ENCODE results near the gene PCDHGA4.
"Not testable (repeated sequence)": the region's sequence is repeated elsewhere in the genome, so short reads cannot be mapped to it uniquely, and the experiment has no call there.

Gene PCDHGA4

DNA sequence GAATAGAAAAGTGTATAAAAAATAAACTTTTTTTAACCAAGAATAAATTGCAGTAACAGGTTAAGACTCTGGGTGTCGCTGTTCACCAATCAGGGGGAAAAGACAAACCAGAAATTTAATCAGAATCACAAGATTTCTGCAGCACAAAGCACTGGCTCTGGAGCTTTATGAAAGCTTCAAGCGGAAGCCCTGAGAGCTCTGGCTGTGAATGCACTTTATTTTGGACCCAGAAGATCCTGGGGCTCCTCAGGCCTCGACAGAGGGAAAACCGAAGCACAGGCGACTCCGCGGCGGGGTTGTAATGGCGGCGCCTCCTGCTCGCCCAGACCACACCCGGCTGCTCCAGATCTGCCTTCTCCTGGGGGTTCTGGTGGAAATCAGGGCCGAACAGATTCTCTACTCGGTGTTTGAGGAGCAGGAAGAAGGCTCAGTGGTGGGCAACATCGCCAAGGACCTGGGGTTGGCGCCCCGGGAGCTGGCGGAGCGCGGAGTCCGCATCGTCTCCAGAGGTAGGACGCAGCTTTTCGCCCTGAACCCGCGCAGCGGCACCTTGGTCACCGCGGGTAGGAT lies at the start of gene PCDHGA4:
Gene PCDHGA4, plus strand, starts transcription at position 122 of the 570 bp plus-strand sequence. Its CDS starts 87 bp downstream, at position 209.
- DNase-seq: no peak

DNA sequence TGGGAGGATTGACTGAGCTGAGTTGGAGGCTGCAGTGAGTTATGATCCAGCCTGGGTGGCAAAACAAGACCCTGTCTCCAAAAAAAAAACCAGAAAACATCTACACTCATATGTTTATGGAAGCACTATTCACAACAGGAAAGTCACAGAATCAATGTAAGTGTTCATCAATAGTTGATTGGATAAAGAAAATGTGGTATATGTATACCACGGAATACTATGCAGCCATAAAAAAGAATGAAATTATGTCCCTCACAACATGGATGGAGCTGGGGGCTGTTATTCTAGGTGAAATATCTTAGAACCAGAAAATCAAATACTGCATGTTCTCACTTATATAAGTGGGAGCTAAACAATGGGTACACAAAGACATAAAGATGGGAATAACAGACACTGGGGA lies 48.2 kb upstream of the PCDHGA4 start:
- DNase-seq: no peak

DNA sequence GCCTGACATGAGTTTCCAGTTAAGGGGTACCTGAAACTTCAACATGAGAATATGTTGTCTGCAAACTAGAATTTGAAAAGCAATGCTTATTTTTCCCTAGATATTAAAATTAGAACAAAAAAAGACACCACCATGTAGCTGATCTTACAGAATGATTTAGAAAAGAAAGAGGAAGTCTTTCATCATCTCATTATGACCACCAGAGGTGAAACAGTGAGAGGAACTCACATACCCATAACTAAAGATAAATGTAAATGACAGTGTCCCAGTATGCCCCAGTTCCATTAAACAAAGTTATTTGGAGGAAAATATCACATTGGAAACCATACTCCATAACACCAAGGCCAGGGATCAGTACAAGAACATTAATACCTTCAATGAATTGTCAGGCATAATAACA lies 41.1 kb upstream of the PCDHGA4 start:
- DNase-seq: peak; percentile 28

DNA sequence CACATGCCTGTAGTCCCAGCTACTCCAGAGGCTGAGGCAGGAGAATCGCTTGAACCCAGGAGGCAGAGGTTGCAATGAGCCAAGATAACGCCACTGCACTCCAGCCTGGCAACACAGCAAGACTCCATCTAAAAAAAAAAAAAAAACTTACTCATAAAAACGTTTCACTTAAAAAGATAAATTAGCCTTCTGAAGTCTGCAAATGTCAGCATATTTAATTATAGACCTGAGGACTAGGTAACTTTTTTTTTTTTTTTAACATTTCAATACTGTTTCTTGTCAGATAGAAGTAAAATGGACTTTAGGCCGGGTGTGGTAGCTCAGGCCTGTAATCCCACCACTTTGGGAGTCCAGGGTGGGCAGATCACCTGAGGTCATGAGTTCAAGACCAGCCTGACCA lies 37.9 kb upstream of the PCDHGA4 start:
- not testable (repeated sequence) for DNase-seq

DNA sequence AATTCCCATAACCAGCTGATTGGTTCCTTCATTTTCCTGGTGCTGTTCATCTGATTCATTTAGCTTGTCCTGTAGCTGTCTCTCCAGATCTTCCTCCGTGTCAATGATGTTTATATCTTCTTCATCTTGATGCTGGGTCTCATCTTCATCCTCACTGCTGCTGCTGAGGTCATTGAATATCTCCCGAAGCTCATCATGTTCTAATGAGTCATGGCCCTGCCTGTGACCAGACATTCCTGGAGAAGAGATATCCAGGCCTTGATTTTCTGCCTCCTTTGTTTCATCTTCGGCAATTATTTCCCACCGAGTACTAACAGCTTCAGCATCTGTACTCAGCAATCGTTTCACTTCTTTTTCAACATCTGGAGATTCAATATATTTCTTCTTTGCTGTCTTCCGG lies 35.6 kb upstream of the PCDHGA4 start:
- DNase-seq: no peak

DNA sequence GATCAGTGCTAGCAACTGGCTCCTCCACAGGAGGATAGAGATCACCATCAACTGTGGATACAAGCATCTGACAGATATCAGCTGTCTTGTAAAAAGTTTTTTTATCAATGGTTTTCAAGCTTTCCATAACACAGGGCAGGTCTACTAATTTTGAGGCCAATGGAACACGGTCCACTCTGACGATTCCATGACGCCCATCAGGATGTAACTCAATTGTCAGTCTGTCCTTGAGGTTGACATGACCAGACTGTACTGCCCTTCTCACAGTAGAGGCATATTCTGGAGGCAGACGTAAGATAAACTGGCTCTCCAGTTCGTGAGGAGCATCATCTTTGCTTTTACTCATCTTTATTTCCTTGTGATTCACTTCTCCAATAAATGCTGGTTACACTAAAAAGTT lies 35.1 kb upstream of the PCDHGA4 start:
- no peak for DNase-seq

DNA sequence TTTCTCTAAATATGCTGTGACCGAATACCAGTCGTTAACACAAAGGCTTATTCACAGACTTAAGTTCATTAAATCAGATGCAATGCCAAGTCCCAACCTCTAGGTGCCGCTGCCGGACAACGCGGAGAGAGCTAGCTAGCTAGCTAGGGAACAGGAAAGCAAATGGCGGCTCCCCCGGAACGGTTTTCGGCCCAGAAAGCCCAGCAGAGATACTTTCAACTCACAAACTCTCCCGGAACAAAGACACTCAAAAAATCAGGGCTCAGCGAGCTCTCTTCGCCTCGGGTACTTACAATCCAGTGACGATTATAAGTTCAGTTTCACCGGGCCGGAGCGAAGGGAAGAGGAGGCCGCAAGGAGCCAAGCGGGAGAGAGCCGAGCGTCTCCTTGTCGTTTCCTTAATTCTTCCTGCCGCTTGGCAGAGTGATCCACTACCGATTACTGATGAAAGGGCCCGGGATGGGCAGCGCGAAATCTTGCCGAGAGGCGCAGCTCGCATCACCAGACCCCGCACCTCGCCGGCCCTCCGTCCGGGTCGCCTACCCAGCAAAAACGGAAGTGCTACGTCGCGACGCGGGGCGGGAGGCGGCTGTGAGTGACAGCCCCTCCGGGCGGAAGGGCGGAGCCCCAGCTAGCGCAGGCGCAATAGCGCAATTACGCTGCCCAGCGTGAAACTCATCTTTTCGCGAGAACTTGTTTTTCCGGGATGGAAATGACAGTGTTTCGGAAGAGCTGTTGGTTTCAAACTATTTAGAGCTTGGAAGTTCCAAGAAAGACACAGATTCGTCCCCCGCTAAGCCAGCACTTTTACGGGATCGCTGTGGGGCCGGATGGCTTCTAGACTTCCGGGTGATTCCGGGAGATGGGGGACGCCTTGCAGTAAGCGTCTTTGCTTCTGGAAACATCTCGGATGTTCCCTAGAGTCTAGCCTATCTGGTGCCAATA lies 34.3 kb upstream of the PCDHGA4 start, which contains the start of gene TAF7:
Gene TAF7, minus strand, starts transcription at position 560 of the 945 bp plus-strand sequence. CDS start 740 bp downstream, outside the sequence.
- peak; percentile 97 for DNase-seq

DNA sequence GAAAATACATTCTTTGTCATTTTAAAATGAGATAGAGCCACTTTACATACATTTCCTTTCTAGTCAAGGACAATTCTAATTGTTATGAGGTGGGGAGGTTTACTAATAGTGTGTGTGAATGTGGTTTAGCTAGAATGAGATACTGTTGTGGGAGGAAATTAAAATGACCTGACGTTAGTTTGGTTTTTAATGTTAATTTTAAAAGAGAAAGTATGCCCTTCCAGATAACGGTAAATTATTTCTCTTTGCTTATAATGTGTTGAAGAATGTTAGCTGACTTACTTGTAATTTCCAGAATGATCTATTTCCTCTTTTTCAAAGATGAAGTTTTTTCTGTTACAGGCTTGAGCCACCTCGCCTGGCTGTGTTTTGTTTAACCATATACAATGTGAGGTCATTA lies 32.6 kb upstream of the PCDHGA4 start:
- no peak for DNase-seq

DNA sequence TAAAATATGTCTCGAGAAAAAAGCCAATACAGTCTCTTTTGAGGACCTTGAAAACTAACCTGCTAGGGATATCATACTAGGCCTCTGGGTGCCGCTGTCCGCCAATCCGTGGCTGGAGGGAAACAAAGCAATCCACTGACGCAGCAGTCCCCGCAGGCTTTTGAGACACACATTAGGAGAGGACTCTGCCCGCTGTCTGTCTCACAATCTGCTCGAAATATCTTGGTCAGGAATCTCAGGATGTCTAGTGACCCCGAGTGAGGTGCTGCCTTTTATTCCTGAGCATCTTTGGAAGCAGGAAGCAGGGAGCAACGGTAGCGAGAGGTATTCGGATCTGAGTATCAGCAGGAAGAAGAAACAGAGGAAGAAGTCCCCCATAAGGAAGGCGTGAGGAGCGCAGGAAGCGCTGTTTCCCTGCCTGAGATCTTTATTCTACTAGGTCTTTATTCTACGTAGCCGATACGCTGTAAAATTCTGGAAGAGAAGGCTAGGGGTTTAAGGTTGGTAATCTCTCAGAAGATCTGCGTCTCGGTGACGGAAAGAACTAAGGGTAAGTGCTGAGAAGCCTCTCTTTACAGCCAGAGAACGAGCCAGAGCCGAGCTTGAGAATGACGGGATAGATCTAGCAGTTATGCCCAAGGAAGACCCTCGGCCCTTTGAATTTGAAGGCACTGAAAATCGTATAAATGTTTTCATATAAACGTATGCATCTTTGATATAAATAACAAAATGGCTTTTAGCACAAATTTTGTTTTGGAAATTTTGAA lies 28.6 kb upstream of the PCDHGA4 start:
- peak; percentile 46 for DNase-seq

DNA sequence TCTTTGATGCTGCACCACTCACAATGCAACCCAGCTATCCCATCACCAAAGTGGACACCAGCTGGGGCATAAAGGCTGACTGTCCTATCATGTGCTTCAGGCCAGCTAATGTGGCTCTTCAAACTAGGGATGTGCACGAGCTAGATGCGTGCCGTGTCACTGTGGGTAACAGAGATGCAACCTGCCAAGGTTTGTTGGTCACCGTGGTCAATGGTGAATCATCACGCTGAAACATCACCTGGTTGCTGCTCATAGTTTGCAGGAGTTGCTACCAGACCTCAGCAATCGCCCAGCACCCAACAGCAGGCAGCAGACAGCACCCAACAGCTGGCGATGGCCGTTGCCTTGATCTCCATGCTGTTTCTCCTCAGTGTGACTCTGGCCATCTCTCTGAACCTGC lies 26.6 kb upstream of the PCDHGA4 start:
- DNase-seq: no peak

DNA sequence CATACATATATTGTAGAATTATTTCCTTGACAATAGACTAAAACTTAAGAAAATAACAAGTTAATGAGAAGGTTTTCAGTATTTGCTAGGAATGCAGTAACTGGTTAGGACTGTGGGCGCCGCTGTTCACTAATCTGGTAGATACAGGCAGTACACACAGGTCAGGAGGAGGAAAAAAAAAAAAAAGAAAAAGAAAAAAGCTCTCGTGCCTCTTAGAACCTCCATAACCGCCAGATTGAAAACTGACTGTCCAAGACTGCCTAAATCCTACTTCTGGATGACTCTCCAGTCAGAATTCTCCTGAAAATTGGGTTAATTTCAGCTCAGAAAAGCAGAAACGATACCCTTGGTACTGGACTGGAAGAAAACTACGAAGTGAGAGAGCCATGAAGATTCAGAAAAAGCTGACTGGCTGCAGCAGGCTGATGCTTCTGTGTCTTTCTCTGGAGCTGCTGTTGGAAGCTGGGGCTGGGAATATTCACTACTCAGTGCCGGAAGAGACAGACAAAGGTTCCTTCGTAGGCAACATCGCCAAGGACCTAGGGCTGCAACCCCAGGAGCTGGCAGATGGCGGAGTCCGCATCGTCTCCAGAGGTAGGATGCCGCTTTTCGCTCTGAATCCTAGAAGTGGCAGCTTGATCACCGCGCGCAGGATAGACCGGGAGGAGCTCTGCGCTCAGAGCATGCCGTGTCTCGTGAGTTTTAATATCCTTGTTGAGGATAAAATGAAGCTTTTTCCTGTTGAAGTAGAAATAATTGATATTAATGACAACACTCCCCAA lies 24.3 kb upstream of the PCDHGA4 start, which contains the start of gene PCDHGA1:
Gene PCDHGA1, plus strand, starts transcription at position 216 of the 782 bp plus-strand sequence.
- DNase-seq: peak; percentile 40

DNA sequence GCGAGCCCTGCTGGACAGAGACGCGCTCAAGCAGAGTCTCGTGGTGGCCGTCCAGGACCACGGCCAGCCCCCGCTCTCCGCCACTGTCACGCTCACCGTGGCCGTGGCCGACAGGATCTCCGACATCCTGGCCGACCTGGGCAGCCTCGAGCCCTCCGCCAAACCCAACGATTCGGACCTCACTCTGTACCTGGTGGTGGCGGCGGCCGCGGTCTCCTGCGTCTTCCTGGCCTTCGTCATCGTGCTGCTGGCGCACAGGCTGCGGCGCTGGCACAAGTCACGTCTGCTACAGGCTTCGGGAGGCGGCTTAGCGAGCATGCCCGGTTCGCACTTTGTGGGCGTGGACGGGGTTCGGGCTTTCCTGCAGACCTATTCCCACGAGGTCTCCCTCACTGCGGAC lies 22.2 kb upstream of the PCDHGA4 start:
- DNase-seq: not testable (repeated sequence)

DNA sequence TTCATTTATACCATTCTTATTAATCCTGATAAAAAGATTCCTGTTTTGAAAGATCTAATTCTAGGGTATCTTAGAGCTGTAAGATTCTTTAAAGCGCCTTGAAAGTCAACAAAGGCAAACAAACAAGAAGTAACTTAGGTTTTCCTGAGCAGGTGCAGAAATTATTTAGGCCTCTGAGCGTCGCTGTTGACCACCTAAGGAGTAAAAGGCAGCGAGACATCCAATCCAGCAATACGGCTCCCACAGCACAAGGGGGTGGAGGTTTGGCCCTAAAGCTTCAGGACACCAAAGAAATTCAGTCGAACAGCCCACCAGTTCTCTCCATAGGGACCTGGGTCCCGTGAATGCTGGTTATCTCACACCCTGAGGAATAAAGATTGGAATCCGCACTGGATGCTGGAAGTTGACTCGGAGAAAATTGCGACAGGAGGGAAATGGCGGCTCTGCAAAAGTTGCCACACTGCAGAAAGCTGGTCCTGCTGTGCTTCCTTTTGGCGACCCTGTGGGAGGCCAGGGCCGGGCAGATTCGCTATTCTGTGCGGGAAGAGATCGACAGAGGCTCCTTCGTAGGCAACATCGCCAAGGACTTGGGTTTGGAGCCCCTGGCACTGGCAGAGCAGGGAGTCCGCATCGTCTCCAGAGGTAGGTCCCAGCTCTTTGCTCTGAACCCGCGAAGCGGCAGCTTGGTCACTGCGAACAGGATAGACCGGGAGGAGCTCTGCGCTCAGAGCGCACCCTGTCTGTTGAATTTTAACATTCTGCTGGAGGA lies 16.1 kb upstream of the PCDHGA4 start, which contains the start of gene PCDHGA2:
Gene PCDHGA2, plus strand, starts transcription at position 223 of the 769 bp plus-strand sequence.
- DNase-seq: peak; percentile 51

DNA sequence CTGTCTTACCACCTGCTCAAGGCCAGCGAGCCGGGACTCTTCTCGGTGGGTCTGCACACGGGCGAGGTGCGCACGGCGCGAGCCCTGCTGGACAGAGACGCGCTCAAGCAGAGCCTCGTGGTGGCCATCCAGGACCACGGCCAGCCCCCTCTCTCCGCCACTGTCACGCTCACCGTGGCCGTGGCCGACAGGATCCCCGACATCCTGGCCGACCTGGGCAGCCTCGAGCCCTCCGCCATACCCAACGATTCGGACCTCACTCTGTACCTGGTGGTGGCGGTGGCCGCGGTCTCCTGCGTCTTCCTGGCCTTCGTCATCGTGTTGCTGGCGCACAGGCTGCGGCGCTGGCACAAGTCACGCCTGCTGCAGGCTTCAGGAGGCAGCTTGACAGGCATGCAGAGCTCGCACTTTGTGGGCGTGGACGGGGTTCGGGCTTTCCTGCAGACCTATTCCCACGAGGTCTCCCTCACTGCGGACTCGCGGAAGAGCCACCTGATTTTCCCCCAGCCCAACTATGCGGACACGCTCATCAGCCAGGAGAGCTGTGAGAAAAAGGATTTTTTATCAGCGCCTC lies 14.0 kb upstream of the PCDHGA4 start:
- DNase-seq: not testable (repeated sequence)

DNA sequence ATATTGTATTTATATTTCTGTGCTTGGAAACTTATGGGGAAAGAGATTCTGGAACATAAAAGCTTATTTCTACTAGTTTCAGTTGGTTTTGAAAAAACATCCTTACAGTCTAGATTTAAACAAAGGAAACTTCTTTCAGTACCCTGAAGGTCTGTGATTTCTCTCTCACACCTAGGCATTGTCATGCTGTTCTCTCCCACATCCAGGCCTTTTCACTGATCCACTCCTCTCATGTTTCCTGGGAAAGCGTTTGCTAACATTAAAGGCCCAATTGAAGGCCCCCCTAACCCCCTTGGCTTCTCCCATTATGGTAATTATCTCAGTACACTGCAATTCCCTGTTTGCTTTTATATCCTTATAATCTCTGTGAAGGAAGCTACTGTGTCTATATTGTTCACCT lies 12.0 kb upstream of the PCDHGA4 start:
- no peak for DNase-seq

DNA sequence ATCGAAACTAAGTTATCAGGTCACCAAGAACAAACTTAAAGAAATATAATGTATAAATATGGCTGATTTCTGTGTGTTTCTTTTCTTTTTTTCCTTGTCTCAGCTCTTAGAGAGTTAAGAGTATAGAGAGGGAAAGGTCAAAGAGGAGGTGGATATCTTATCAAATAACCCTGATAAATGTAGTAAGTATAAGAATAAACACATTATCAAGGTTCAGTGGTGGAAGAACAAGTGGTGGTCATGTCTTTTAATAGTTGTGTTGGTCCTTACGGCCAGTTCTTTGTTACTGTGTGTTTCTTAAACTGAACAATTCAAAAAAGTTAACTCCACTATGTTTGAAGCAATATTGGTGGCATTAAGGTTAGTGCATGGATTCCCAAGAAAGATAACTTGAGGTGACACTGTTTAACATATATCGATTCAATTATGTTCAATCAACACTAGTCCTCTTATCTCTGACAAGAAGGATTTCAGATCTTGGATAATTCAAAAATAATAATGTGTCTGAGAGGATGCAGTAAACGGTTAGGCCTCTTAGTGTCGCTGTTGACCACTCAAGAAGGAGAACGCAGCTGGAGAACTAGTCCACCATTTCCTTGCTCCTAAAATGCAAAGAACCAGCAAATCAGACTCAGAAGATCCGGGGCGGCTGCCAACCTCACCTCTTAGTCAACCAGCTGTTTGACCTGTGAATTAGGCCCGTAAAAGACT lies 11.4 kb upstream of the PCDHGA4 start, which contains the start of gene PCDHGA3:
Gene PCDHGA3, plus strand, starts transcription at position 588 of the 711 bp plus-strand sequence. CDS start 205 bp downstream, outside the sequence.
- DNase-seq: peak; percentile 48

DNA sequence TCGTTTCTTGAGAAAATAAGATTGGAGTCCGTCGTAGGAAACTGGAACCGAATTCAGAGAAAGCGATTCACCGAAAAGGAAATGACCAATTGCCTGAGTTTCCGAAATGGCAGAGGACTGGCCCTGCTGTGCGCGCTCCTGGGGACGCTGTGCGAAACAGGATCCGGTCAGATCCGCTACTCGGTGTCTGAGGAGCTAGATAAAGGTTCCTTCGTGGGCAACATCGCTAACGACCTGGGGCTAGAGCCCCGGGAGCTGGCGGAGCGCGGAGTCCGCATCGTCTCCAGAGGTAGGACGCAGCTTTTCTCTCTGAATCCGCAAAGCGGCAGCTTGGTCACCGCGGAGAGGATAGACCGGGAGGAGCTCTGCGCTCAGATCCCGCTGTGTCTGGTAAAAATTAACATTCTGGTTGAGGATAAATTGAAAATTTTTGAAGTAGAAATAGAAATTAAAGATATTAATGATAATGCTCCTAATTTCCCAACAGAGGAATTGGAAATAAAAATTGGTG lies 10.8 kb upstream of the PCDHGA4 start:
- DNase-seq: no peak

DNA sequence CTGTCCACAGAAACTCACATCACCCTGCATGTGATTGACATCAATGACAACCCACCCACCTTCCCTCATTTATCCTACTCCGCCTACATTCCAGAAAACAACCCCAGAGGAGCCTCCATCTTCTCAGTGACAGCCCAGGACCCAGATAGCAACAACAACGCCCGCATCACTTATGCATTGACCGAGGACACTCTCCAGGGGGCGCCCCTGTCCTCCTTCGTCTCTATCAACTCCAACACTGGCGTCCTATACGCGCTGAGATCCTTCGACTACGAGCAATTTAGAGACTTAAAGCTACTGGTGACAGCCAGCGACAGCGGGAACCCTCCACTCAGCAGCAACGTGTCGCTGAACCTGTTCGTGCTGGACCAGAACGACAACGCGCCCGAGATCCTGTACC lies 9.5 kb upstream of the PCDHGA4 start:
- DNase-seq: no peak

DNA sequence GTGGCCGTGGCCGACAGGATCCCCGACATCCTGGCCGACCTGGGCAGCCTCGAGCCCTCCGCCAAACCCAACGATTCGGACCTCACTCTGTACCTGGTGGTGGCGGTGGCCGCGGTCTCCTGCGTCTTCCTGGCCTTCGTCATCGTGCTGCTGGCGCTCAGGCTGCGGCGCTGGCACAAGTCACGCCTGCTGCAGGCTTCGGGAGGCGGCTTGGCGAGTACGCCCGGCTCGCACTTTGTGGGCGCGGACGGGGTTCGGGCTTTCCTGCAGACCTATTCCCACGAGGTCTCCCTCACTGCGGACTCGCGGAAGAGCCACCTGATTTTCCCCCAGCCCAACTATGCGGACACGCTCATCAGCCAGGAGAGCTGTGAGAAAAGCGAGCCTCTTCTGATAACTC lies 8.8 kb upstream of the PCDHGA4 start:
- DNase-seq: not testable (repeated sequence)
